Measurements from ENCODE around the gene SLC28A3. TPM values are rescaled to one million over a fixed set of nuclear protein-coding genes. Genes with fewer than 3 reads are reported as not detected.
A peak's percentile ranks its signal among the peaks of the same experiment; 100 is the strongest.

SLC28A3 gene
- polyA plus RNA-seq, 10 donors: 0.04 to 0.49 (median 0.07) TPM; not detected in 3

DNA sequence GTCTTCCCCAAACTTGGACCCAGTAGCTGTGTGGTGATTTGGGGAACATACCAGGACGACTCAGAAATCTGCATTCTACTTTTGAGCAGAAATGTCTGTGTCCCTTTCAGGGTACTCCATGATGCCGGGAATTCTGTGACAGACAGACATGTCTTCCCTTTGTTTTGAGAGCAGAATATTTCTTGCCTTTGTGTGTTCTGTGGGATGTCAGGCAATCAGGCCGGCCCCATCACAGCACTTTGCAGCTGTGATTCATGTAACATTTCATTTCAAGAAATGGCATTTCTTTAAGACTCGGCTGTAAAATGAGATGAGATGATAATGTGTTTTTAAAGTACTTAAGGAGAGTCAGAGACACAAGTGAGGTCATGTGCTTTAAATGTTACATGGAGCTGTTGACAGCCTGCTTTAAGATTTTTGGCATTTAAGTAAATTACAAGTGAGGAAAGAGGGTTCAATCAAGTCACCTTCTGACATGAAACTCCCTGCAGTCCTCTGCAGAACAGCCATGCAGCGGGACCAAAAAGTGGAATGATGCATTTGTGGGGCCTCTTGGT is 98.7 kb downstream of the SLC28A3 start:
- no peak for DNase-seq

DNA sequence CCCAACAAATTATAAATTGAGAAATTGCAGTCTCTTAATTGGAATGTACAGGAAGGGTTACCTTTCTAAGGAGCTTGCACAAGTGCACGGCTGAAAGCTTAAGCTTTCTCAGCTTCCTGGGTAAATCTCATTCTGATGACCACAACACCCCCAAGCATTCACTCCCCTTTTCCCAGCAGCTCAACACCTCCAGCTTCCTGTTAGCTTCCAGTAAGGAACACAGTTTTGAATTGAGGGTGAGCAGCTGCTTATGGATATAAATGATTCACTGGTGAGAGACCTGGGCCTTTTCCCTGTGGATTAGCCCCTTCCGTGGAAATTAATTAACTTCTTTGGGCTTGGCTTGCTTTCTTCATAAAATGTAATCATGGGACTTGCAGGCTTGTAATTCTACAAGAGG is 101.2 kb downstream of the SLC28A3 start:
- no peak for DNase-seq

DNA sequence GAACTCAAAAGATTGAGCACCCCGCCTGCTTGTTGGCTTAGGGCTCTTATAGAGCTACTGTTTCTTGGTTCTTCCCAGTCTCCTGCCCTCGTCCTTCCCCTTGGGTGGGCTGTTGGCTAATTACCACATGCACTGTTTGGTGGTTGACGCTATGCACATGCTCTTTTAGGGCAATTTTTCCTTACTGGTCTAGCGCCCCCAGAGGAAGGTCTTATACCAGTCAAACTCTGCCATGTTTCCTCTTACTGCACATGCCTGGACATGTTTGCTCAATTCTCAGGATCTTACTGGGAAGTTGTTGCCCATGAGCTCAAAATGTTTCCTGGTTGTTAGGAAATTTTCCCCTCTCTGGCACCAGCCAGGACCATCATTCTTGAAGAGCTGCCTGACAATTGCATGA is 101.9 kb downstream of the SLC28A3 start:
- DNase-seq: no peak

DNA sequence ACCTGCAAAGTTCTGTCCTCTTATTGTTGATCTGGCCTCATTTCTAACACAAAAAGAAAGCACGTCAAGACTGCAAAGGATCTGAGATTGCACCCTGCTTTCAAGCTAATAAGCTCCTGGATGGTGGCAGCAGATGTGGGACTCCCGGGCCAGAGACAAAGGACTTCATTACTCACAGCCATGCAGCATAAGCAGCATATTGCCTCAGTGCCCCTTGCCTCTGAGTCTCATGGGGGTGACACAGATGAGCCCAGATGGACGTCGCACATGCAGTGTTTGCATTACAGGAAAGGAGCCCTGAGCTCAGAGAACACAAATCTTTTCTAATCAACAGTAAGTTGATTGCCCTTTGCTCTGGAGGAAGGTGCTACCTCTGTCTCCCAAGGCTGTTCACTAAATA is 105.0 kb downstream of the SLC28A3 start:
- no peak for DNase-seq

DNA sequence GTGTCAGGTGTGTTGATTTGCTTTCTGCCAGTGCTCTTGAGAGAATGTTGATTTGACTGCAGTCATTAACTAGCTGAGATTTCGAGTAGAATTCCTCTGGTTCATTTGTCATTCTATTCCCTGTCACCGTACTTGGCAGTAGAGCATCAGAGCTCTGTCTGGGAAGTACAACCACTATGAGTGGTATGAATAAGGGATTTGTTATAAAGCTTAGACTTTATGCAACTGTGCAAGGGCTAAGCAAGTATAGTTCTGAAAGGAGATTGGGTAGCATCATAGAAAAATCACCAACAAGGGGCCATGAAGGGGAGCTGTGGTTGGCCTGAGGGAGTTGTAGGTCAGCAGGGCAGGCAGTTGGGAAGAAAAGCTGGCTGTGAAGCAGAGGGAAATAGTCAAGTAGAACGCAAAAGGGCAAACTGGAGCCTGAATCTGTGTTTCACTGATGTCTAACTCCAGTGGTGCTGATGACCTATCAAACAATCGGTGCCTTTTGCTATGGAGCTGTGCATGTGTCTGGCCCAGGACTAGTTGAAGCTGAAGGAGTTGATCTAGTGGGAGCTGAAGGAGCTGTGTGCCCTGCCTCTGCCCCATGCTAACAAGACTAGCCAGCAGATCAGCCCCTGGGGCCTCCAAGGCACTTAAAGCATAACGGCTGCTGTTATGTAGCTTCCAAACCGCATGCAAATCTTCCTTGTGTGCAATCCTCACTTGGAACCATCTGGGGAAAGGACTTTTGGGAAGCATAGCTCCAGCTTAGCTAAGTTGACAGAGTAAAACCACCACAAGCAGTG is 110.0 kb downstream of the SLC28A3 start:
- peak in 2 of 3 donors; percentile 11 to 60 for DNase-seq

DNA sequence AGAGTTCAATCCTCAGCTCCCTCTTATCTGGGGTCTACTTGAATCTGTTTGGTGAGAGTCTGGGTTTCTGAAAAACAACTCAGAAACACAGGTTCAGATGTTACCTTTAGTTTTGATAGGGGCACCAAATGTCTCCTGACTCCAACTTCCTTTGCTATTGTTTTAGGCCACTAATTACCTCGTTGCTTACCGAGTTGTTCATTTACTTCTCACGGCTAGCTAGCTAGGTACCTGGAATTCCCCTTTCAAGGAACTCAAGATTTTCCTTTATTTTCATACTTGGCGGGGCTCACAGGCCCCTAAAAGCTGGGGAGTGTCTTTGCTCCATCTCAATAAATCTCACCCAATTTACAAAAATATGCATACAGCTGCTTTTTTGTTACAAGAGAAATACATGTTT is 111.4 kb downstream of the SLC28A3 start:
- DNase-seq: no peak

DNA sequence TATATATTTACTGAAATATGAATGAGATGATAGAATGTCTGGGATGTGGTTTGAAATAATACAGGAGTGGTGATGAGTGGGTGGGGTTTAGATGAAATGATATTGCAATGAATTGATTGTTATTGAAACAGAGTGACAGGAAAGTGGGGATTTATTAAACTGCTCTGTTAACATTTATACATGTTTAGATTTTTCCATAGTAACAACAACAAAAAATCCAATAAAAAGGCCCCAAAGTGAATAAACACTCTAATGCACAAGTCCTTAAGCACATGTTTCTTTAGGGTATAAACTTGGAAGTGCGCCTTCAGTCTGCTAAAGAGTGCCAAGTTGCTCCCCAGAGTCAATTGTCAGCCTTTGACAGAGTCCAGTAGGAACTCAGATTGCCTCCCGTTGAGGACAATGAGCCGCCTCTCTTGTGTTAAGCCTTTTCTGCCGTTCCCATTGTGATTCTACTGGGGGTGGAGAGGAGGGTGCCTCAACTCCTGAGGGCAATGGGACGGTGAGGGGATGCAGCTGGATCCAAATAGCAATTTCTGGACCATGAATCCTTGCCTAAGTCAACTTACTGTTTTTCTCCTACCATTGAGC is 112.3 kb downstream of the SLC28A3 start:
- peak in 1 of 3 donors; percentile 45 for DNase-seq

DNA sequence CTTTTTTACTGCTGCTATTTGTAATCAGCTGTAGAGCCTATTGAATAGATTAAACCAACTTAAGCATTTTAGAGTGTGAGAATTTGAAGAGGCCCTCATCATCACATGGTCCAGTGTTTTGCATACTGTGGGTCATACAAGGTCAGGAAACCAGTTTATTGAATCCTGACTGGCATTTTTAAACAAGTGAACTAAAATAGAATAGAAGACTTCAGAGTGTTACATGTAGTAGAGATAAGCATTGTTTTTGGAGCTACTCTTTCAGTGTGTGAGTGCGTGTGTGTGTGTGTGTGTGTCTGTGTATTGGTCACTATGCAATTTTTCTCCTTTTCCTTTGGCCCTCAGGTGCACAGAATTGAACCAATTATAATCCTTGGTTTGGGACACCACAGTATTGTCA is 114.4 kb downstream of the SLC28A3 start:
- DNase-seq: no peak
